T-cell (primary cell): Measurements from ENCODE around the gene PSMB11. TPM values are rescaled to one million over a fixed set of nuclear protein-coding genes. Genes with fewer than 3 reads are reported as not detected.

ENCODE experiments used
- ATAC-seq, 4 experiments: fragments of 200-7000 bp in 3 of 4; fragments of 150-1000 bp in 1 of 4; cut with Tn5 transposase; replicated peaks in 1 of 4; 1 replicate in 3 of 4; 2 replicates in 1 of 4; pipeline ENCODE4 v1.10.0; 2021; ENCODE audit warnings: moderate library complexity in 3 of 4, mild to moderate bottlenecking in 2 of 4, moderate number of reproducible peaks in 1 of 4
- CTCF ChIA-PET, 2 donors: fragments of 300-600 bp; sonication (Branson Sonifier 250); formaldehyde crosslinking; loops; one replicate each; lab custom pipeline; 2022; ENCODE audit warnings: antibody characterized with exemption in 2 of 2; lab: Charles Lee
- POLR2A ChIA-PET, 2 donors: fragments of 300-600 bp; sonication (Branson Sonifier 250); formaldehyde crosslinking; loops; one replicate each; lab custom pipeline; 2022; ENCODE audit warnings: antibody characterized with exemption in 2 of 2; lab: Charles Lee
- DNase-seq, 35 experiments: peaks; one replicate each; pipeline versions ENCODE4 v3.0.0 to v3.0.0-alpha.2; 2013 to 2023
- H3K27ac ChIP-seq: one replicate; pipeline ENCODE4 v1.5.1; 2013; ENCODE audit warnings: low read length
- H3K27me3 ChIP-seq, 2 experiments: replicated peaks in 1 of 2; 1 replicate in 1 of 2; 2 replicates in 1 of 2; pipeline versions ENCODE4 v1.6.1 to v1.7.0; 2013; ENCODE audit warnings: low read length in 1 of 2, mixed read lengths in 1 of 2; ENCODE audit not compliant: control insufficient read depth in 2 of 2, insufficient read depth in 2 of 2; ENCODE audit errors: extremely low read depth in 1 of 2
- H3K36me3 ChIP-seq, 2 donors: 1 replicate in 1 of 2; 2 replicates in 1 of 2; pipeline versions ENCODE4 v1.6.1 to v1.7.0; 2013; ENCODE audit warnings: low read length in 1 of 2; ENCODE audit not compliant: control insufficient read depth in 2 of 2, insufficient read depth in 1 of 2; ENCODE audit errors: extremely low read depth in 1 of 2
- H3K4me1 ChIP-seq, 2 experiments: 1 replicate in 1 of 2; 2 replicates in 1 of 2; pipeline versions ENCODE4 v1.6.1 to v1.7.0; 2013; ENCODE audit warnings: low read length in 2 of 2, mixed read lengths in 1 of 2; ENCODE audit not compliant: insufficient read depth in 2 of 2, control insufficient read depth in 1 of 2; ENCODE audit errors: extremely low read depth in 1 of 2
- H3K4me3 ChIP-seq, 2 donors: 1 replicate in 1 of 2; 2 replicates in 1 of 2; pipeline versions ENCODE4 v1.5.1 to v1.7.0; 2013; ENCODE audit warnings: mild to moderate bottlenecking in 2 of 2, low read length in 1 of 2, moderate library complexity in 1 of 2; ENCODE audit not compliant: control insufficient read depth in 1 of 2; ENCODE audit errors: extremely low read depth in 1 of 2
- H3K9me3 ChIP-seq: 2 replicates; pipeline ENCODE4 v1.7.0; 2013
- H3K27ac Mint-ChIP-seq, 2 donors: one replicate each; pipeline ENCODE4 v1.8.0; 2020 to 2021; ENCODE audit warnings: mild to moderate bottlenecking in 2 of 2, mixed read lengths in 2 of 2
- H3K27me3 Mint-ChIP-seq, 2 donors: one replicate each; pipeline ENCODE4 v1.8.0; 2021 to 2022; ENCODE audit warnings: mixed read lengths in 2 of 2
- H3K36me3 Mint-ChIP-seq: one replicate; pipeline ENCODE4 v1.8.0; 2021; ENCODE audit warnings: mixed read lengths
- H3K4me1 Mint-ChIP-seq, 3 donors: one replicate each; pipeline ENCODE4 v1.8.0; 2020 to 2022; ENCODE audit warnings: mixed read lengths in 3 of 3, mild to moderate bottlenecking in 1 of 3
- H3K4me3 Mint-ChIP-seq, 3 donors: one replicate each; pipeline ENCODE4 v1.8.0; 2020 to 2022; ENCODE audit warnings: mild to moderate bottlenecking in 3 of 3, mixed read lengths in 3 of 3, moderate library complexity in 3 of 3
- H3K9me3 Mint-ChIP-seq, 3 donors: one replicate each; pipeline ENCODE4 v1.8.0; 2020 to 2022; ENCODE audit warnings: mixed read lengths in 3 of 3
- WGBS: methylation state at CpG from one replicate; pipeline ENCODE4 v1.1.5; 2013; ENCODE audit warnings: missing lambda C conversion rate; ENCODE audit not compliant: insufficient coverage; 5-methylcytosine and 5-hydroxymethylcytosine counted together
- total RNA-seq, 35 experiments: library from RNA in 6 of 35; stranded (reverse) in 6 of 35; fragments of 120-200 nt in 1 of 35; gene quantifications; one replicate each; pipeline versions ENCODE4 v1.2.1 to v1.2.4 and lab custom pipeline; 2013 to 2026

The PSMB11 gene
- total RNA-seq, 5 donors from 2014 or later (not counting 1 experiment from before 2014, with no cell fraction given): 0.26 to 0.95 (median 0.54) TPM; not detected in 1

DNA sequence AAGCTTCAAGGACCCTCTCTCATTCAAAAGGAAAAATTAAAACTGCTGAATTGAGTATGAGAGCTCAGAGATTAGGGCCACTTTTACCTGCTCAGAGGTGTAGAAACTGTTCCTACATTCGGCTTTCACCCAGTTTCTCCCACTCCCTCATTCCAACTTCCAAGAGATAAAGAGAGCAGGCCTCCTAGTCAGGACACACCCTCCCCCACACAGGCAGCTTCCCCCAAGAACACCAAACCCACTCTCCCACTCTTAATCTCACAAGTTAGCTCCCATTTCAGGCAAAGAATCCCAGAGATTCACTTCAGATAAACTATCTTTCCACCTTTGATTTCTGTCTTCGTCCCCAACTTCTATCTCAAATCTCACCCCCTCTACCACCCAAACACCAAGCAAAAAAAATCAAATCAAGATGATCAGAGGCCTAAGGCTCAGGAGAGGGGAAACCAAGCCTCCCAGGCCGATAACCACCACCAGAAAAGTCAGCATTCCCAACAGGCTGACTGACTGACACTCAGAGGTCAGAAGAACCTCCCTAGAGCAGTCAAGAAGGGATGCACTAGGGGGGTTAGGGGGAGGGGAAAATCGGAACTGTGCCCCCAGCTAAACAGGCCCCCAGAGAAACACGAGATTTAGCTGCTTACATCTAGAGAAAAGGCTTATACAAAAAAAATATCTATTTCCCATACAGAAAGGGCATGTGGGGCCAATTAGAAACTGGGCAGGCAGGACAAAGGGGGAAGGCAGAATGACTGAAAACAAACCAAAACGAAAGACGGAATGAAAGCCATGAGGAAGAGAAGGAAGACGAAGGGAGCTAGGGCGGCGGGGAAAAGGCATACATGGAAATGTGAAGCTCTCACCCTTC is 28.5 kb downstream of the PSMB11 start:
- POLR2A ChIA-PET: interaction anchor here (0.5 to 1.5 kb wide), 4 partner anchors 24 to 256 kb away, joined by 3 to 9 read pairs (median 6); partner anchors contain the start of genes ACIN1 (in 1 of the 2) and C14orf119 (in 1 of the 2)
- no peak for ATAC-seq
- peak overlapping the region; percentile 91 to 96 for H3K27ac Mint-ChIP-seq

DNA sequence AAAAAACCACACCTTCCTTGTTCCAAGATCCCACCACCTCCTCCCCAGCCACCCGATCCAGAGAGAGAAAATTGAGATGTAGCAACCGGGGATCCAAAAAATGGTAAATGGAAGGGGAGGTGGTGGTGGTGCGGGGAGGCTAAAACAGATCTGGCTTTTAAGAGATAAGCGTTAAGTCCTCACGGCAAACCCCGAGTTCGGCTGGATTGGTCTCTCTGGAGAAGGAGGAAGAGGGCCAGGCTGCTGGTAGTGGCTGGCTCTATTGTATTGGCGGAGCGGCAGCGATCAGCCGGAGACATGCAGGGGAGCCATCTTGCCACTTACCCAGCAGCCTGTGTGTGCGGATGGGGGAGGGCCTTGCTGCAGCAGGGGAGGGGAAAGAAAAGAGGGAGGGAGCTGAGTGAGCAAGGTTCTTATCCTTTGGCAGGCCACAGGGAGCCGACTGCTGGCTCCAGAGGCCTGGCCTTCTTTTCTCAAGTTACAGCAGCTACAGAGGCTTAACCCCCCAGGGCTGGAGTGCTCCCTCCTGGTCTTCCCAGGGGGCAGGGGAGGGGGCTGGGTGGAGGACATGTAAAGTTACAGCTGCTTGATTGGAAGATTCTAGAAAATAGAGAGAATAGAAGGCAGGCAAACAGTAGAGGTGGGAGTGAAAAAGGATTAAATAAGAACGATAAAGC is 29.4 kb downstream of the PSMB11 start:
- POLR2A ChIA-PET: interaction anchor here (0.6 to 1.5 kb wide), 8 partner anchors 11 to 255 kb away, joined by 3 to 9 read pairs (median 3); partner anchors contain the start of genes ACIN1 (in 2 of the 2) and C14orf119 (in 1 of the 2)
- CTCF ChIA-PET: interaction anchor here (0.6 to 3.3 kb wide), 22 partner anchors 11 to 501 kb away, joined by 3 to 39 read pairs (median 3); partner anchors contain the start of genes ACIN1 (in 1 of the 2), C14orf119 (in 1 of the 2), PABPN1 (in 1 of the 2) and PRMT5 (in 1 of the 2)
- Mint-ChIP-seq H3K9me3 (no peaks in the 10 kb centered on the region), H3K27ac (peak overlapping the region; percentile 91 to 96), H3K4me3 (peak overlapping the region; percentile 88 to 94 (median 93)), H3K27me3 (no peaks in the 10 kb centered on the region), H3K36me3 (peaks cover 31% of the 10 kb centered on the region), H3K4me1 (peaks cover 28 to 42% (median 38%) of the 10 kb centered on the region in 3 donors)
- DNase-seq (peak; percentile 48 to 83 (median 72)), ATAC-seq (peak; percentile 89 to 94 (median 92))
- 2% methylated on average over 10 of the region's 14 CpGs for WGBS
- H3K27ac ChIP-seq: peak overlapping the region; percentile 40
- H3K4me3 ChIP-seq: peak overlapping the region; percentile 56 to 84
- H3K9me3 ChIP-seq: no peaks in the 10 kb centered on the region
- peaks cover 12 to 36% of the 10 kb centered on the region in 2 experiments for H3K4me1 ChIP-seq
- H3K27me3 ChIP-seq: no peaks in the 10 kb centered on the region
- peaks cover 25 to 72% of the 10 kb centered on the region in 2 donors for H3K36me3 ChIP-seq

More for the DNA sequence above, 28.5 kb downstream of the PSMB11 start:
- Mint-ChIP-seq H3K27me3 (no peaks in the 10 kb centered on the region), H3K4me3 (peak overlapping the region; percentile 88 to 94 (median 93)), H3K36me3 (peaks cover 31% of the 10 kb centered on the region), H3K9me3 (no peaks in the 10 kb centered on the region), H3K4me1 (peaks cover 35 to 47% (median 41%) of the 10 kb centered on the region in 3 donors)
- CTCF ChIA-PET: interaction anchor here (0.6 to 3.3 kb wide), 20 partner anchors 10 to 501 kb away, joined by 3 to 39 read pairs (median 3); partner anchors contain the start of genes ACIN1 (in 1 of the 2), C14orf119 (in 1 of the 2), PABPN1 (in 1 of the 2) and PRMT5 (in 1 of the 2)
- H3K4me1 ChIP-seq: peaks cover 12 to 37% of the 10 kb centered on the region in 2 experiments
- no peaks in the 10 kb centered on the region for H3K9me3 ChIP-seq
- WGBS: 67% methylated on average over 2 of the region's 10 CpGs
- DNase-seq: peak in 1 of 35 experiments; percentile 4
- no peaks in the 10 kb centered on the region for H3K27me3 ChIP-seq
- H3K36me3 ChIP-seq: peaks cover 17 to 72% of the 10 kb centered on the region in 2 donors
- peak overlapping the region; percentile 40 for H3K27ac ChIP-seq
- peak overlapping the region; percentile 56 to 84 for H3K4me3 ChIP-seq

DNA sequence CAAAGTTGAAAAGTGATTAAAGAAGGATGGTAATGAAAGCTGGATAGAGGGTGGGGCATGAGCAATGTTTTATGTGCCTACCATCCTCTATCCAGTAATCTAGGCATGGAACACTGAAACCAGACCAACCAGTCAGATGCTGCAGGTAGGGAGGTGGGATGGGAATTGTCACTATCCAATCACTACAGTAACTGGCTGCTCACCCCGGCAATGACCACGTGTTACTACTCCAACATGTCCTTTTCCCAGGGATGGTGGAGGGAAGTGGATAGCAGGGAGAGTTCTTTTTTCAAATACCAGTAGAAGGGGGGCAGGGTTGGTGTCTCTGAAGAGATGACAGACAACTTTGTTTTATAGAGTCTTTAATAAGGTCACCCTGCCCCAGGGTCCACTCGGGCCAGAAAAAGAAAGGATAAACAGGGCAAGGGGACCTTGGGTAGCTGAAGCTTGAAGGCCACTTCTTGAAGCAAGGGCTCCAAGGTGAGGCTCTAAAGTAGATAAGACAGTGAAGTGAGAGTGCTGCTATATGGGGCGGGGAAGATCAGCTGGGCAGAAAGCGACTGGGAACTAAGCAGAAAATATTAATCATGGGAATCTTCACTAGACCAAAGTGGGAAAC is 30.0 kb downstream of the PSMB11 start:
- ChIA-PET POLR2A (interaction anchor here (0.6 to 1.5 kb wide), 6 partner anchors 10 to 65 kb away, joined by 3 to 9 read pairs (median 3); partner anchors contain the start of genes ACIN1 (in 2 of the 2) and C14orf119 (in 1 of the 2)), CTCF (interaction anchor here (0.6 to 3.3 kb wide), 13 partner anchors 14 to 502 kb away, joined by 3 to 39 read pairs (median 3); partner anchors contain the start of genes ACIN1 (in 1 of the 2), C14orf119 (in 1 of the 2) and PRMT5 (in 1 of the 2))
- WGBS: 96% methylated on average over 2 of the region's 5 CpGs
- peaks cover 12 to 35% of the 10 kb centered on the region in 2 experiments for H3K4me1 ChIP-seq
- Mint-ChIP-seq H3K4me1 (peaks cover 28 to 42% (median 38%) of the 10 kb centered on the region in 3 donors), H3K4me3 (peak overlapping the region; percentile 88 to 94 (median 93)), H3K27me3 (no peaks in the 10 kb centered on the region), H3K27ac (peak overlapping the region; percentile 91 to 96), H3K36me3 (peaks cover 36% of the 10 kb centered on the region), H3K9me3 (no peaks in the 10 kb centered on the region)
- peaks cover 24 to 72% of the 10 kb centered on the region in 2 donors for H3K36me3 ChIP-seq
- H3K27ac ChIP-seq: peak overlapping the region; percentile 40
- H3K27me3 ChIP-seq: no peaks in the 10 kb centered on the region
- no peaks in the 10 kb centered on the region for H3K9me3 ChIP-seq
- DNase-seq: peak in 1 of 35 experiments; percentile 3
- no peak overlapping the region for H3K4me3 ChIP-seq
- no peak for ATAC-seq

GRCh38 chr14:23074906-23075305 is 32.9 kb downstream of the PSMB11 start:
- no peaks in the 10 kb centered on the region for H3K9me3 ChIP-seq
- H3K27me3 ChIP-seq: no peaks in the 10 kb centered on the region
- peaks cover 12 to 22% of the 10 kb centered on the region in 2 experiments for H3K4me1 ChIP-seq
- peaks cover 21 to 33% (median 27%) of the 10 kb centered on the region in 3 donors for H3K4me1 Mint-ChIP-seq
- no peak overlapping the region for H3K4me3 Mint-ChIP-seq
- peaks cover 50% of the 10 kb centered on the region for H3K36me3 Mint-ChIP-seq
- DNase-seq (no peak), ATAC-seq (no peak)
- no peak overlapping the region for H3K27ac Mint-ChIP-seq
- no peaks in the 10 kb centered on the region for H3K9me3 Mint-ChIP-seq
- no CpG with 5 or more reads among the region's 1 CpG for WGBS
- CTCF ChIA-PET: interaction anchor here in 1 of 2 donors (0.8 to 4.6 kb wide), 2 partner anchors 20 to 113 kb away, joined by 3 to 34 read pairs; partner anchors contain the start of genes ACIN1 and C14orf119
- no peaks in the 10 kb centered on the region for H3K27me3 Mint-ChIP-seq
- H3K27ac ChIP-seq: no peak overlapping the region
- no peak overlapping the region for H3K4me3 ChIP-seq
- H3K36me3 ChIP-seq: peaks cover 17 to 77% of the 10 kb centered on the region in 2 donors
- POLR2A ChIA-PET: interaction anchor here in 1 of 2 donors (0.8 kb wide), 1 partner anchor 112 kb away, joined by 3 read pairs; no protein-coding TSS in a partner anchor

GRCh38 chr14:23076785-23077408 is 34.9 kb downstream of the PSMB11 start:
- no CpG with 5 or more reads among the region's 5 CpGs for WGBS

More at GRCh38 chr14:23076785-23077408, 34.9 kb downstream of the PSMB11 start:
- no peaks in the 10 kb centered on the region for H3K9me3 Mint-ChIP-seq
- Histone ChIP-seq H3K36me3 (peaks cover 17 to 96% of the 10 kb centered on the region in 2 donors), H3K4me1 (peaks cover 1 to 4% of the 10 kb centered on the region in 2 experiments), H3K9me3 (no peaks in the 10 kb centered on the region), H3K27ac (no peak overlapping the region), H3K4me3 (no peak overlapping the region), H3K27me3 (no peaks in the 10 kb centered on the region)
- ChIA-PET CTCF (interaction anchor here (0.6 to 4.6 kb wide), 27 partner anchors 8 to 1804 kb away, joined by 3 to 34 read pairs (median 5); partner anchors contain the start of genes ACIN1 (in 1 of the 2), C14orf119 (in 1 of the 2), CEBPE (in 1 of the 2) and DAD1 (in 1 of the 2)), POLR2A (interaction anchor here (0.6 to 1.3 kb wide), 4 partner anchors 8 to 18 kb away, joined by 4 to 9 read pairs (median 6); partner anchors contain the start of genes ACIN1 (in 1 of the 2) and C14orf119 (in 1 of the 2))
- H3K4me1 Mint-ChIP-seq: peaks cover 10 to 15% (median 11%) of the 10 kb centered on the region in 3 donors
- peak overlapping the region in 1 of 2 donors; percentile 34 for H3K27ac Mint-ChIP-seq
- H3K36me3 Mint-ChIP-seq: peaks cover 61% of the 10 kb centered on the region
- peak in 5 of 35 experiments; percentile 32 to 67 (median 35) for DNase-seq
- H3K27me3 Mint-ChIP-seq: no peaks in the 10 kb centered on the region
- peak in 3 of 4 experiments; percentile 63 to 75 (median 67) for ATAC-seq
- no peak overlapping the region for H3K4me3 Mint-ChIP-seq
